ENCODE measurements around the gene SF3A1.

- TF ChIP-seq ZNF274 (IDR thresholded peaks at IDR 0.05; ENCODE audit: low read depth, low read length) (no peak), YY1 (IDR thresholded peaks at IDR 0.05; ENCODE audit: insufficient read depth, insufficient read length) (no peak)
Observed at GRCh38 chr22:30404307-30404706, 47.6 kb upstream of the SF3A1 start.

Measured in NT2/D1 (cell line).